Bronchial epithelial cell (primary cell): ENCODE results near the gene CBX8. TPM values are rescaled to one million over a fixed set of nuclear protein-coding genes. Genes with fewer than 3 reads are reported as not detected.

ENCODE experiments used
- DNase-seq: peaks from one replicate; pipeline ENCODE4 v3.0.0-alpha.2; 2010; ENCODE audit warnings: low read depth
- FAIRE-seq: peaks from 2 replicates; lab custom pipeline; 2011; peaks lifted over from hg19 to GRCh38; lab: Jason Lieb, UNC
- H3K27me3 ChIP-seq: 2 replicates; pipeline ENCODE4 v1.5.1; 2011; ENCODE audit warnings: low read length; ENCODE audit not compliant: control insufficient read depth, insufficient read depth
- H3K36me3 ChIP-seq: 2 replicates; pipeline ENCODE4 v1.5.1; 2011; ENCODE audit warnings: low read length; ENCODE audit not compliant: control insufficient read depth, insufficient read depth
- H3K4me3 ChIP-seq: 2 replicates; pipeline ENCODE4 v1.5.1; 2011; ENCODE audit warnings: mild to moderate bottlenecking, low read depth, low read length, control low read depth
- CTCF ChIP-seq: IDR thresholded peaks from 2 replicates; pipeline ENCODE4 v1.5.1; 2011; ENCODE audit warnings: mild to moderate bottlenecking, moderate library complexity, low read length, control low read depth, inconsistent platforms; ENCODE audit not compliant: insufficient read depth, severe bottlenecking
- total RNA-seq: library from RNA; depleted of rRNA; stranded (reverse); fragments of >200 nt; gene quantifications from 2 replicates; pipeline ENCODE4 v1.2.1, GENCODE V29; 2014

The CBX8 gene
- total RNA-seq, 1 donor from 2014 or later: 2.6 TPM

- Histone ChIP-seq H3K36me3 (no peaks in the 10 kb centered on the region), H3K4me3 (no peak overlapping the region), H3K27me3 (peaks cover 39% of the 10 kb centered on the region)
- TF ChIP-seq CTCF: no peak
- FAIRE-seq: no peak
- DNase-seq: no peak
These were observed 7.6 kb downstream of the CBX8 start for GRCh38 chr17:79788989-79789942.

GRCh38 chr17:79788455-79788854 is 8.4 kb downstream of the CBX8 start:
- DNase-seq (no peak), FAIRE-seq (no peak)
- Histone ChIP-seq H3K36me3 (peaks cover 2% of the 10 kb centered on the region), H3K4me3 (no peak overlapping the region), H3K27me3 (peaks cover 37% of the 10 kb centered on the region)
- no peak for TF ChIP-seq CTCF

- FAIRE-seq: no peak
- no peak for TF ChIP-seq CTCF
- Histone ChIP-seq H3K4me3 (no peak overlapping the region), H3K36me3 (peaks cover 2% of the 10 kb centered on the region), H3K27me3 (peaks cover 32% of the 10 kb centered on the region)
- DNase-seq: no peak
These were observed 9.8 kb downstream of the CBX8 start for GRCh38 chr17:79786930-79787643.

GRCh38 chr17:79785900-79786810 is 10.7 kb downstream of the CBX8 start:
- H3K27me3 ChIP-seq: peaks cover 24% of the 10 kb centered on the region
- TF ChIP-seq CTCF: no peak
- FAIRE-seq: no peak

More at GRCh38 chr17:79785900-79786810, 10.7 kb downstream of the CBX8 start:
- H3K4me3 ChIP-seq: no peak overlapping the region
- DNase-seq: no peak
- peaks cover 2% of the 10 kb centered on the region for H3K36me3 ChIP-seq
